Measurements from ENCODE around the gene FAM163A.

FAM163A gene

GRCh38 chr1:179865377-179865776 lies 122.3 kb downstream of the FAM163A start:
- no peak for DNase-seq

Measured in NCI-H1694 treated with DMSO at 0.1 percent for 48 hours (cell line).